GM23248 (cell line): ENCODE results near the gene KLHDC7B. TPM values are rescaled to one million over a fixed set of nuclear protein-coding genes. Genes with fewer than 3 reads are reported as not detected.

Experiments used
- DNase-seq: peaks from one replicate; pipeline ENCODE4 v3.0.0-alpha.2; 2015
- H2AFZ ChIP-seq: fragments of 200-600 bp; sonication (generic); 2 replicates; pipeline ENCODE4 v1.6.1; 2016; ENCODE audit warnings: antibody characterized with exemption
- H3F3A ChIP-seq: fragments of 200-600 bp; sonication (generic); 2 replicates; pipeline ENCODE4 v1.6.1; 2016; ENCODE audit warnings: mild to moderate bottlenecking, antibody characterized with exemption, mixed run types; ENCODE audit not compliant: insufficient read depth
- H3K27ac ChIP-seq: fragments of 200-600 bp; sonication (generic); 2 replicates; pipeline ENCODE4 v1.5.1; 2016; ENCODE audit warnings: mild to moderate bottlenecking
- H3K27me3 ChIP-seq: fragments of 200-600 bp; sonication (generic); replicated peaks from 2 replicates; pipeline ENCODE4 v1.6.1; 2016; ENCODE audit warnings: mild to moderate bottlenecking; ENCODE audit not compliant: insufficient read depth
- H3K36me3 ChIP-seq: fragments of 200-600 bp; sonication (generic); 2 replicates; pipeline ENCODE4 v1.6.1; 2016; ENCODE audit warnings: low read depth, mild to moderate bottlenecking
- H3K4me1 ChIP-seq: fragments of 200-600 bp; sonication (generic); 2 replicates; pipeline ENCODE4 v1.6.1; 2016; ENCODE audit warnings: mild to moderate bottlenecking; ENCODE audit not compliant: insufficient read depth
- H3K4me2 ChIP-seq: fragments of 200-600 bp; sonication (generic); one replicate; pipeline ENCODE4 v1.6.1; 2016; ENCODE audit warnings: mild to moderate bottlenecking; ENCODE audit not compliant: unreplicated experiment
- H3K4me3 ChIP-seq: fragments of 200-600 bp; sonication (generic); 2 replicates; pipeline ENCODE4 v1.5.1; 2016; ENCODE audit warnings: mild to moderate bottlenecking
- H3K79me2 ChIP-seq: fragments of 200-600 bp; sonication (generic); 2 replicates; pipeline ENCODE4 v1.6.1; 2016; ENCODE audit warnings: mild to moderate bottlenecking; ENCODE audit not compliant: insufficient read depth
- H3K9ac ChIP-seq: fragments of 200-600 bp; sonication (generic); 2 replicates; pipeline ENCODE4 v1.6.1; 2016; ENCODE audit warnings: mild to moderate bottlenecking
- H3K9me2 ChIP-seq: fragments of 200-600 bp; sonication (generic); 2 replicates; pipeline ENCODE4 v1.6.1; 2016; ENCODE audit warnings: mixed run types, mild to moderate bottlenecking, moderate library complexity; ENCODE audit not compliant: insufficient read depth
- H3K9me3 ChIP-seq: fragments of 200-600 bp; sonication (generic); one replicate; pipeline ENCODE4 v1.6.1; 2017; ENCODE audit warnings: low read depth
- H4K20me1 ChIP-seq: fragments of 200-600 bp; sonication (generic); 2 replicates; pipeline ENCODE4 v1.6.0; 2016; ENCODE audit not compliant: insufficient read depth
- EZH2 ChIP-seq: fragments of 200-600 bp; sonication (generic); IDR thresholded peaks from 2 replicates; pipeline ENCODE4 v1.6.1; 2018; ENCODE audit warnings: antibody characterized with exemption, mild to moderate bottlenecking; ENCODE audit not compliant: insufficient read depth, poor library complexity, severe bottlenecking
- EZH2phosphoT487 ChIP-seq: fragments of 200-600 bp; sonication (generic); IDR thresholded peaks from 2 replicates; pipeline ENCODE4 v1.6.1; 2018; ENCODE audit warnings: antibody characterized with exemption, moderate library complexity, mild to moderate bottlenecking, low read depth; ENCODE audit not compliant: insufficient read depth
- WGBS, 2 experiments: methylation state at CpG; one replicate each; pipeline ENCODE4 v1.1.6; 2015 to 2017; ENCODE audit warnings: low lambda C conversion rate in 2 of 2, low coverage in 1 of 2; ENCODE audit errors: missing lambda C conversion rate in 2 of 2; 5-methylcytosine and 5-hydroxymethylcytosine counted together
- in situ Hi-C: fragments of 300-500 bp; cut with MboI; formaldehyde crosslinking; loops from 2 replicates; pipeline ENCODE4 v1.15.0; 2020
- polyA plus RNA-seq: library from polyadenylated mRNA; unstranded; fragments of >200 nt; fragmentation: Nextera tagmentation; extraction: Ambion mirVana; gene quantifications from 2 replicates; pipeline ENCODE4 v1.2.1, GENCODE V29; 2016
- total RNA-seq: library from RNA; depleted of rRNA; stranded (reverse); fragments of >200 nt; shearing (Covaris generic); gene quantifications from 2 replicates; pipeline ENCODE4 v1.2.3, GENCODE V29; 2014

Gene KLHDC7B
- total and polyA plus RNA-seq, 2 experiments from 2014 or later = 0.06 TPM; not detected in 1

DNA sequence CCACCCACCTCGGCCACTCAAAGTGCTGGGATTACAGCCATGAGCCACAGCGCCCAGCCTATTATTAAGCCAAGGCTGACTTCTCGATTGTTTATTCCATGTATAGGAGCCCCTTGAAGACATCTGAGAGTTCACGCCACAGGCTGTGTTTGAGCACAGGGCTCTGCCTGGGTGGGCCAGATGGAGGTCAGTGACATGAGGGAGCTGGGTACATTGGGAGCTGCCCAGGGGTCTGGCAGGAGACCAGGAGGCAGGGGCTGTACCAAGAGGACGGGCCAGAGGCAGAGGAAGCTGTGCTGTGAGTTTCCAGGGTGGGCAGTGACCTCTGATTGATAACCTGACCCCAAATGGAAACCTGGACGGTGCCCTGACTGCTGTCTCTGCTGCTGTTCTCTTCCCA is 43.6 kb upstream of the KLHDC7B start:
- H3K9me2 ChIP-seq = no peaks in the 10 kb centered on the region
- H3K27me3 ChIP-seq = no peaks in the 10 kb centered on the region
- H2AFZ ChIP-seq = no peak overlapping the region
- no peaks in the 10 kb centered on the region for H3K36me3 ChIP-seq
- no peak overlapping the region for H3K4me3 ChIP-seq
- in situ Hi-C loops = no loop called here
- H3K4me2 ChIP-seq = no peak overlapping the region
- H4K20me1 ChIP-seq = no peaks in the 10 kb centered on the region
- H3K27ac ChIP-seq = no peak overlapping the region
- no peak overlapping the region for H3K9ac ChIP-seq
- no peak for DNase-seq
- H3K4me1 ChIP-seq = no peaks in the 10 kb centered on the region
- H3K79me2 ChIP-seq = peaks cover 27% of the 10 kb centered on the region
- TF ChIP-seq EZH2 (no peak), EZH2phosphoT487 (no peak)
- H3K9me3 ChIP-seq = no peaks in the 10 kb centered on the region
- H3F3A ChIP-seq = peaks cover 16% of the 10 kb centered on the region; the same call in 1 of the 2 replicates
- WGBS, 2 experiments = 79 to 81% methylated on average over 6 of the region's 6 CpGs

- Histone ChIP-seq H3K9me3 (no peaks in the 10 kb centered on the region), H3K4me3 (no peak overlapping the region), H3K9ac (no peak overlapping the region), H3F3A (peaks cover 16% of the 10 kb centered on the region; the same call in 1 of the 2 replicates), H3K27ac (no peak overlapping the region), H3K4me2 (no peak overlapping the region), H4K20me1 (no peaks in the 10 kb centered on the region), H2AFZ (no peak overlapping the region), H3K4me1 (no peaks in the 10 kb centered on the region), H3K9me2 (no peaks in the 10 kb centered on the region), H3K27me3 (no peaks in the 10 kb centered on the region), H3K36me3 (no peaks in the 10 kb centered on the region), H3K79me2 (peaks cover 30% of the 10 kb centered on the region)
- no peak for DNase-seq
- WGBS, 2 experiments = 85 to 88% methylated on average over 19 to 23 of the region's 24 CpGs
- TF ChIP-seq EZH2phosphoT487 = no peak
- TF ChIP-seq EZH2 = no peak
- in situ Hi-C loops = no loop called here
Observed at GRCh38 chr22:50502628-50503474, 42.8 kb upstream of the KLHDC7B start.

- no peak overlapping the region for H3K4me3 ChIP-seq
- H3K9me3 ChIP-seq = no peaks in the 10 kb centered on the region
- H3K4me1 ChIP-seq = peaks cover under 1% of the 10 kb centered on the region; the same call in 1 of the 2 replicates
- peaks cover 16% of the 10 kb centered on the region; the same call in 1 of the 2 replicates for H3F3A ChIP-seq
- no peaks in the 10 kb centered on the region for H3K36me3 ChIP-seq
- no peaks in the 10 kb centered on the region for H3K9me2 ChIP-seq
- peaks cover 34% of the 10 kb centered on the region for H3K79me2 ChIP-seq
- TF ChIP-seq EZH2 (no peak), EZH2phosphoT487 (no peak)
- H3K27ac ChIP-seq = no peak overlapping the region
- no peak overlapping the region for H3K4me2 ChIP-seq
- no peak for DNase-seq
- in situ Hi-C loops = no loop called here
- H3K9ac ChIP-seq = no peak overlapping the region
- 79 to 90% methylated on average over 17 to 24 of the region's 26 CpGs for WGBS, 2 experiments
- no peaks in the 10 kb centered on the region for H4K20me1 ChIP-seq
- no peaks in the 10 kb centered on the region for H3K27me3 ChIP-seq
- no peak overlapping the region for H2AFZ ChIP-seq
Observed at GRCh38 chr22:50503475-50504145, 42.1 kb upstream of the KLHDC7B start.

DNA sequence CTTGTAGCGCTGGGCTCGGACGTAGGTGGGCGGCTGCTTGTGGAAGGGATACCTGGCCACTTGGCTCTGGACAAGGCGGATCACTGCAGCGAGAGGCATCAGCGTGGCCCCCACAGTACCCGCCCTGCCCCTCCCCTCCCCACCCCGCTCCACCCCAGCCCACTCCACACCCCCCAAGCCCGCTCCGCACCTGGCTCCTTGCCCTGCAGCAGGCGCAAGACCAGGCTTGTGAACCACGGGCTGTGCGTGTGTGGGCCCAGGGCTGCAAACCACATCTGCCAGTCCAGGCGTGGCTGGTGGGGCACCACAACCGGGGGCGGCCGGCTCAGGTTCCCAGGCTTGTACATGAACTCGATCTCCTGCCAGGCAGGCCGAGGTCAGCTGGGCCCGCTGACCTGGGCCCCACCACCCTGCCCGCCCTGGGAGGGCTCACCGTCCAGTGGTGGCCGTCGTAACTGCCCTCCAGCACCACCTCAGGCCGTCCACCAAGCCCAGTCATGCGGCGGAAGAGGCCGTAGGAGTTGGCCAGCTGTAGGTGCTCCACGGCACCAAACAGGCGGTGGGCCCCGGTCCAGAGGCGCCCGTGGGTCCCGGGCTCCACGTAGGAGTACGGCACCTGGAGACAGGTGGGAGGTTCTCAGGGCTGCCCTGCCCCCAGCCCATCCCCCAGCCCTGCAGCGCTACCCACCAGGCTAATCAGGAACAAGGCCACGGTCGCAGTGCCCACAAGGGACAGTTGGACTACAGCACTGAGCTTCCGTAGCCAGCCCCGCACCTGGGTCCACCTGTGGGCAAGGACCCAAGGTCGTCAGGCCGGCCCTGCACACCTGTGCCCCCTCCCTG is 41.1 kb upstream of the KLHDC7B start:
- H3K36me3 ChIP-seq = no peaks in the 10 kb centered on the region

More for the DNA sequence above, 41.1 kb upstream of the KLHDC7B start:
- Histone ChIP-seq H3K4me1 (peaks cover 10% of the 10 kb centered on the region), H3K27ac (no peak overlapping the region), H3K9me3 (no peaks in the 10 kb centered on the region), H3K79me2 (peaks cover 44% of the 10 kb centered on the region), H3K4me2 (no peak overlapping the region), H3K4me3 (no peak overlapping the region), H3K27me3 (no peaks in the 10 kb centered on the region), H3F3A (peaks cover 15% of the 10 kb centered on the region; the same call in 1 of the 2 replicates), H4K20me1 (no peaks in the 10 kb centered on the region), H3K9me2 (no peaks in the 10 kb centered on the region), H3K9ac (no peak overlapping the region), H2AFZ (no peak overlapping the region)
- TF ChIP-seq EZH2phosphoT487 (no peak), EZH2 (no peak)
- no peak for DNase-seq
- in situ Hi-C loops = no loop called here
- WGBS, 2 experiments = 91 to 92% methylated on average over 22 to 40 of the region's 44 CpGs
